ENCODE measurements around the gene CREB1.

DNA sequence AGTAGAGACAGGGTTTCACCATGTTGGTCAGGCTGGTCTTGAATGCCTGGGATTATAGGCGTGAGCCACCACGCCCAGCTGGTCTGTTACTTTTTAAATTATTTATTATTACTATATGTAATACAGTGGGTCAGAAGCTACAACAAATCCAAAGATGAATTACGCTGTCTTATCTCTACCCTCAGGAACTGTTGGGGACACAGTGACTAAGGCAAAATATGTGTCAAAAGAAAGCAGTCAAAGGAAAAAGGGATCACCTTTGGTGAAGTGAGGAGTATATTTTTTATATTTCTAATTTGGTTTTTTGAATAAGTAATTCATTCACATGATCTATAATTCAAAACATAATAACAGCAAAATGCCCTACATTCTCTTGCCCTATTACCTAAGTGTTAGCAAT is 4.7 kb downstream of the CREB1 start:
- TF ChIP-seq CTCF (IDR thresholded peaks at IDR 0.05; ENCODE audit: insufficient read depth, low read length) = no peak
- no peak for TF ChIP-seq REST (IDR thresholded peaks at IDR 0.05; ENCODE audit: insufficient replicate concordance, low read depth)
- no peak for TF ChIP-seq POLR2AphosphoS5 (IDR thresholded peaks at IDR 0.05; ENCODE audit: low read depth)
- TF ChIP-seq SPI1 (IDR thresholded peaks at IDR 0.05; ENCODE audit: borderline replicate concordance, low read depth) = no peak
- no peak for TF ChIP-seq GABPA (IDR thresholded peaks at IDR 0.05; ENCODE audit: low read depth)
